ENCODE data around the gene OMG.
"Not testable (repeated sequence)": the region's sequence is repeated elsewhere in the genome, so short reads cannot be mapped to it uniquely, and the experiment has no call there.

Gene OMG

DNA sequence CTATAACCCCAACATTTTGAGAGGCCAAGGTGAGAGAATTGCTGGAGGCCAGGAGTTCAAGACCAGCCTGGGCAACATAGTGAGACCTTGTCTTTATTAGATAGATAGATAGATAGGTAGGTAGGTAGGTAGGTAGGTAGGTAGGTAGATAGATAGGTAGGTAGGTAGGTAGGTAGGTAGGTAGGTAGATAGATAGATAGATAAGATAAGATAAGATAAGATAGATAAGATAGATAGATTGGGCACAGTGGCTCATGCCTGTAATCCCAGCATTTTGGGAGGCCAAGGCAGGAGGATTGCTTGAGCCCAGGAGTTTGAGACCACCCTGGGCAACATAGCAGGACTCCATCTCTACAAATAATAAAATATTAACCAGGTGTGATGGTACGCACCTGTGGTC is 34.1 kb downstream of the OMG start:
- DNase-seq (ENCODE audit: low read depth, low spot score) = not testable (repeated sequence)

DNA sequence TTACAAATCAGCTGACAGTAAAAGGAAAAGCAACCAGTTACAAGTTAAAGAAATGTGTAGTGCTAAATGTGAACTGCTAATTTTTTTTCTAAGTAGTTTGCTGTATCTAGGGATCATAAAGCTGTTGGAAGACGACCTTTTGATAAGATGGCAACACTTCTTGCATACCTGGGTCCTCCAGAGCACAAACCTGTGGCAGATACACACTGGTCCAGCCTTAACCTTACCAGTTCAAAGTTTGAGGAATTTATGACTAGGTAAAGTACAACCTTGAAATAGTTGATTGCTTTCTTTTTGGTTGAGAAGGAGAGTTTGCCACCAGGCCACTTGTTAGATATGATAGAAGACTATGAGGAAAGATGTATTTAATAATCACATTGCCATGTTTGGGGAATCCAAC is 35.4 kb downstream of the OMG start:
- no peak for DNase-seq (ENCODE audit: low read depth, low spot score)

DNA sequence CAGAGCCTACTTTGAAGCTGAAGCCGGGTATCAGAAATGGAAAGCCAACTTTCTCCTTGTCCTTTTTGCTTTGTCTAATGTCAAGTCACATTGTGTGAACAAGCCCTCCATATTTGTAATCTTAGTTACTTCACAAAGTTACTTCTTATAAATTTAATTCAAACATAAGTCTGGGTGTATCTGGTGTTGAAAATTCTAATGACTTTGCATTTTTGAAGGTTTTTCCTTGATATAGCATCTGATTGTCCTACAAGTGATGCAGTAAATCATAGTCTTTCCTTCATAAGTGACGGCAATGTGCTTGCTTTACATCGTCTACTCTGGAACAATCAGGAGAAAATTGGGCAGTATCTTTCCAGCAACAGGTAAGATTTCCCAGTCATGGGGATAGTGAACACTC is 36.9 kb downstream of the OMG start:
- no peak for DNase-seq (ENCODE audit: low read depth, low spot score)

DNA sequence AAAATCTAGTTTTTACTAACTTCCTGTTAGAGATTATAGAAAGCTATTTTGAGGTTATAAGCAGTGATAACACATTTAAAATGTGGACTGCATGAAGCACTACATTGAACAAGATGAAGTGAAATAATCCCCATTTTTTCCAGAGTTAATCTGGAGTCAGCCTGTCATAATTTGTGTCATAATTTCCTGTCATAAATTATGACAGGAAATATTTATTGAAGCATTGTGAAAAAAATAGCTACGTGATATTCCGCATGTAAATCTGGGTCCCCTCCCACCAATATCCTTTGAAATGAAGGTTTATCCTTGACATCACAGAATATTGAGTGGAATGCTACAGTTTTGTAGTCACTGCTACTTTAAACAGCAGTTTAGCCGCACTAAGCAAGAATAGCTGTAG is 40.1 kb downstream of the OMG start:
- no peak for DNase-seq (ENCODE audit: low read depth, low spot score)

DNA sequence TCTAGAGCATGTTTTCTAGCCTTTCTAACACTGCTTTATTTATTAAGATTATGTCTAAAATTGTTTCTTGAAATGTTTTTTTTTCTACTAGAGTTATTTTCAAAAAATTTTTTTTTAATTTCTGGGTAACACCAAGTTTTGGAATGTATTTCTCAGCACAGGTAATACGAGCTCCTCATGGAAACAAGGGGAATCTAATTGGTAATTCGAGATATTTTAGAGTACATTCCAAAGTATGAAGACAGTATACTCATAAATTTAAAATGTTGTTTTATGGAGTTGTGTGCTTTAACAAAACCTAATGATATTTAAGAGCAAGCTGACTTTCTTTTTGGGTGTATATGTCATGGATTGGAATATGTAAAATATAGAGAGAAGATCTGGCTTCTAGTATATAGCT is 42.4 kb downstream of the OMG start:
- DNase-seq (ENCODE audit: low read depth, low spot score) = no peak

DNA sequence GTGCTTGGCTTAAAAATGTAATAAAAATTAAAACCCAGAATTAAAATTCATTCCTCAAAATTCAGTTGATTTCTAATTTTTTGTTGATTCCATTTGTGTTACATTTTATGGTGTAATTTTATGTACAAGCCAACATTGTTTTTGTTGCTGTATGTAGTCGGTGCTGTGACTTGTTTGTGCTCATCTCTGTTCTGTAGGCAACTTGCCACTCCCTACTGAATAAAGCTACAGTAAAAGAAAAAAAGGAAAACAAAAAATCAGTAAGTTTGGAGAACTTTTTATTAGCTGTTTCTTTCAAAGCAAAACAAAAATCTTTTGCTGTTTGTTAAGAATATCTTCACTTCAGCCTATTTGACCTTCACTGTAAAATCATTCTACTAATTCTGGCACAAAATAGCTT is 44.3 kb downstream of the OMG start:
- no peak for DNase-seq (ENCODE audit: low read depth, low spot score)

DNA sequence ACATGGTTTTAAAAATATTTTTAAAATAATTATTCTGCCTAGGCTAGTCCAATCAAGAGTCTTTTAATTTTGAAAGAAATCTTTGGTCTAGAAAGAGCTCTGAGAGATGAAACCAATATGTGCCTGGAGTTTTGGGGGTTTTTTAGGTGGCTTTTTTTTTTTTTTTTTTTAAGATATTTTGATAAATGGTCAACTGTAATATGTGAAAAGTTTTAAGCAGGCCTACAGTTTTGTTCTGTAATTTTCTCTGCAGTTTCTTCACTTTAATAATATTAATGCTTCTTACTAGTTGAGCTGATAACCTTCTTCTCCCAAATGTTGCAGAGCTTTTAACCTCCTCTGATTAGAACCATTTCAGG is 45.1 kb downstream of the OMG start:
- DNase-seq (ENCODE audit: low read depth, low spot score) = no peak

DNA sequence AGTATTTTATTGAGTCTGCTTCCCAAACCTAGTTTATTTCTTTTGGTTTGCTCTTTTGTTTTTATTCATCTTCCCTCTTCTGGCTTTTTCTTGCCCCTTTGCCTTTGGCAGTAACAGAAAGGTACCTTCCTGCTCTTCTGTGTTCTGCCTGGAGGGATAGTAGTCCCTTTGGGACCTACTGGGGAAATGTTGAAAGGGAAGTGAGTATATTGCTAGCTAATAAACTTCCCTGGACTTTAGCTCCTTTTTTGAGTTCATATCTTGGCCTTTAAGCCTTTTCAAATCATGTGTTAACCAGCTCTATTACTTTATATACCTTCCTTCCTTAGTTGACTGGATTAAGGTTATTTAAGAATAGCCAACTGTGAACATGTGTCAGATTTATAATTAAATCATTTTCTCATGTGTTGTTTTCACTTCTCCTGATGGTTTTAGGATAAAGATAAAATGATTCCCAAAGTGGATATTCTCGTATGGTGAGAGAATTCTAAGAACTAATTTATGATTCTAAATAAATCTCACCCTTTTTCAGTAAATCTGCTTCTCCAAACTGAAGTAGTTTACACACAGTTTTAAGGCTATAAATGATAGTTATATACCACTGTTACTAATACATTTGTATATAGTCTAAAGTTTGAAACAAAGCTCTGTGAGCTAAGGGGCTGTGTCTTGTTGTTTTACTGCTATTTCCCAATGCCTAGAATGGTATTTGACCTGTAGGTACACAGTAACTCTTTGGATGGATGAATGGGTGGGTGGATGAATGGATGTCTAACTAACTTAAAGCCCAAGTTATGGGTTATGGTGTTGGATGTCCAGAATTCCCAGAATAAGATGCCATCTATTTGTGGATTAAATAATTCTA is 45.7 kb downstream of the OMG start:
- DNase-seq (ENCODE audit: low read depth, low spot score) = no peak

DNA sequence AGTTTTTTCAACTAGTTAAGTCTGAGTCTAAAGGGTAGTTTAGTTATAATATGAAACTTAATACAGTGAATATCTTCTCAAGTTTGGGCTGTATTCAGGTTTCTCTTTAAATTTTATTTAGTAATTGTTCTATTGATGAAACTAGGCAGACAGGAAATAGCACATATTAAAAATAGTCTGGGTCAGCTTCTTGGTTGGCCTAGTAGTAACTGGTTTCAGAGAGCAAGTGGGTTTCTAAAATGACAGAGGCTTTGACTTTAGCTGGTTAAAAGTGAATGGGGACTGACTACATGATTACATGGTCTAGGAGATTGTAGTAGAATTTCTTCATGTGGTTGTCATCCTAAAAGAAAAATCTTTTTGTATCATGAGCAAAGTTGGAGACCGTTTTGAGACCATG is 46.8 kb downstream of the OMG start:
- DNase-seq (ENCODE audit: low read depth, low spot score) = no peak

DNA sequence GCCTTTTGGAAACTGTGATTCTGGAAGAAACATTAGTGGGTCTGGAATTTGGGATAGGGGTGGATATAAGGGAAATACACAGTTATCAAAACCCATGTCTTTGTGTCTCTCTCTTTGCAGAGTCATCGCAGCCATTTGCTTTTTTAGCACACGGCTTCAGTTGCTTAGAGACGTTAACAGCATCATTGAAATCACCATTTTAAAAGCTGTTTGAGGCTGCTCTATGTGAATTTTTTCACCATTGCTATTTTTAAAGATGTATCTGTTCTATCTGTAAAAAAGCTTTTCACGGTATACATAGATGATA is 47.3 kb downstream of the OMG start:
- no peak for DNase-seq (ENCODE audit: low read depth, low spot score)

DNA sequence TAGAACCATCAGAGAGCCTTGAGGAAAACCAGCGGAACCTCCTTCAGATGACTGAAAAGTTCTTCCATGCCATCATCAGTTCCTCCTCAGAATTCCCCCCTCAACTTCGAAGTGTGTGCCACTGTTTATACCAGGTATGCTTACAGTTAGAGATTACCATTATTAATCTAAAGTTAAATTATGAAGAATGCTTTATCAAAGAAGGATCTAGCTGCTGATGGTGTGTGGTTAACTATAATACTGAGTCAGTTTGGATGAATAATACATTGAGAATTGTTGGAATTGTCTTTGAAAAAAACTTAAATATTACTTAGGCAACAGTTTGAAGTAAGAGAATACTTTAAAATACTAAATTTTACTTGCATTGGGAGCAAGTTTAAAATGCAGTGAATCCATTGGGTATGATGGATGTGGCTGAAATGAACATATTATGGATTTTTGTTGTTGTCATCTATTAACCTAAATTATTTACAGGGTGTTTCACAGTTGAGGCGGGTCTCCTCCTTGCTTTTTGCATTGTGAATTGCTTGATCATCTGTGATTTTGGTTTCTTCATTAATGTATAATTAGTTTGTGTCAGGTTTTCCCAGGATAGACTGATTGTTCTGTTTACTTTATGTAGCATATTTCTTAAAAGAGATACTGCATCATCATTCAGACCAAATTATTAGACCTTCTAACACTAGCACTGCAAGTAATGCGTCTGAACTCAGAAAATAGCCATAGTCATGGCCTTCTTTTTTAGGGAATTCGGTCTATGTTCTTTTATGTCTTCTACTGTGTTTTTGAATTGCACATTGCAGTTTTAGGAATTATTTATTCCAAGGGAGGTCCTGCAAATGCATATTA is 47.8 kb downstream of the OMG start:
- no peak for DNase-seq (ENCODE audit: low read depth, low spot score)
